ENCODE results near the gene ZMAT3.
A peak's percentile ranks its signal among the peaks of the same experiment; 100 is the strongest.

Gene ZMAT3

DNA sequence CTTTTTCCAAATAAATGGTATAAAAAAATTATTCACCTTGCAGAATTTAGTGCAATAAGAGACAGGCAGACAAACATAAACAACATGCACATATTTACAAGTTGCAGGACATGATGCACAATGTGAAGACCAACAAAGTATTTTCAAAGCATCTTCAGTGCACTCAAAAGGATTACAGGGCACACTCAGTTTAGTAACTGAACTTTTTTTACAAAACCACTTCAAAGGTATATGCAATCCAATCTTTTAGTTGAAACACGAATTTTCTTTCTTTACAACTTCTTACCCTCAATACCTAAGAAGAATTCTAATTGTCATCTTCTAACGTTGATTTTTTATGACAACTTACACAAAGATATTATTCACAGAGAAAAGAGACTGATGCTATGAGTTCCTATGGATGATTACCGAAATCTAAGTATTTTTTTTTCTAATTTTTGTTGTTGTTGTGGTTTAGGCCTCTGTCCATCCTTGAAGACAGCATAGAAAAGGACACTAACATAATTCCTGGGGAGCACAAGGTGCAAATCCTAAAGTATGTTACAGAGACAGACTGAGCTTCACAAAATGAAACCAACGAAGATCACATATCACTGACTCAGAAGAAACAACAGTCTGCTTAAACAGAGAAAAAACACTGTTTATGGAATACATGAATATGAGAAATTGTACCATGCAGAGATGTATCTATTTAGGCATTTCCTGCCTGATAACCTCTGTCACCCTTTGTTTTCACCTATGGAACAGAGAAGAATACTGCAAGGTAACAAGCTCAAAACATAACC is 50.3 kb downstream of the ZMAT3 start:
- DNase-seq, result no peak

DNA sequence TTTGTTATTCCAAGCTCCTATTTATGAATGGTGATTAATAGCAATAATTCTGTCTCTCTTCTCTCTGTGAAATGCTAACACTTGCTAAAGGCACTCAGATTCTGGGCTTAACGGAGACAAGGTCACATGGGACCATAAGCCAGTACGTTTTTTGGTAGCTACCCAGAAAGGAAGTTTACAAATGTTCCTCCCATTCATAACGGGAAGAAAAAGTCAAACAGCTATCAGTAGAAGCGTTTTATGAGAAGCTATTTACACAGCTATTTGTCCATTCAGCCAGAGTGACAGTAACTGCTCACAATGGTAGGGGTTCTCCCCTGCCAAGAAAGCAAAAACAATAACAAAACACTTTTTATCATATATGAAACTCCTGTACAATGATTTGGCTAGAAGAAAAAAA is 51.5 kb downstream of the ZMAT3 start:
- no peak for DNase-seq

DNA sequence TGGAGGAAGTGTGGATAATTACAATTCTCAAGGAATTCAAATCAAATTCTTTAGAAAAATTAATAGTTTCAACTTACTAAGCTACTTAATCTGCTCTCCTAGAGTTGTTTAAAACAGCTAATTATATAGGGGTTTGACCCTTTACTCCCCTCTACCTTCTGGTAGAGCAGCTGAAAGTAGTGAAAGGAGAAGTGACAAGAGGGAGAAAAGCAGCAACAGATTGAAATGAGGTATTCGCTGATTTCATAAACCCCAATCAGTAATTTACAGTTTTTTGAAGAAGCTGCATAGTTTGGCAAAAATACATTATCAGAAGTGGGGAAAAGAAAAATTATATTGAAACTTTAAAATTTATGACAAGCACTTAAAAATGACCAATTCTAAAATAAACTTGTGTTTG is 52.8 kb downstream of the ZMAT3 start:
- no peak for DNase-seq

DNA sequence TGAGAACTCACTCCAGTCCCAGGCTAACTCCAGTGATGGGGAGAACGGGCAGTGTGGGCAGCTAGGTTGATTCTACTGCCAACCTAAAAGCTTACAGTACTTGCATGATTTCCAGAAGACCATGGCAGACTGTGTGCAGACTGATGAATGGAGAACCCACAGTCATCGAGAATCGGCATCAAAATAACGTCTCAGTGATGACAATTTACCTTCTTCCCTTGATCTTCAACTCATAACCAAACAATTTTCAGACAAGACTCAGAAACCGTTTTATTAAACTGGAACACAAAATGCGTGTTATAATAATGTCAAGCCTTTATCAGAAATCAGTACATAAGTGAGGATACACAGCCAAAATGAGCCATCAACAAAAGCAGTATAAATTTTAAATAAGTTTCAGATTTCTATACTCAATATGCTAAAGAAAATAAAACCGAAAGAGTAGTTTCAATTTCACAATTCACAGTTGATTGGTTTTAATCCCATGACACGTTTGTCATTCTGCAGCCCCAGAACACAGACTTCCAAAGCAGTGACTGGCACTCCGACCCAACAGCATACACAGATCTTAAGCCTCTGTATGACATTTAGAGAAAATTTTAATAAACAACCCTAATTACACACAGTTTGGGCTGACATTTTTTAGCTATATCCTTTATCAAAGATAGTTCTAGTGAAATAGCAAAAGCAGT is 54.5 kb downstream of the ZMAT3 start:
- no peak for DNase-seq

DNA sequence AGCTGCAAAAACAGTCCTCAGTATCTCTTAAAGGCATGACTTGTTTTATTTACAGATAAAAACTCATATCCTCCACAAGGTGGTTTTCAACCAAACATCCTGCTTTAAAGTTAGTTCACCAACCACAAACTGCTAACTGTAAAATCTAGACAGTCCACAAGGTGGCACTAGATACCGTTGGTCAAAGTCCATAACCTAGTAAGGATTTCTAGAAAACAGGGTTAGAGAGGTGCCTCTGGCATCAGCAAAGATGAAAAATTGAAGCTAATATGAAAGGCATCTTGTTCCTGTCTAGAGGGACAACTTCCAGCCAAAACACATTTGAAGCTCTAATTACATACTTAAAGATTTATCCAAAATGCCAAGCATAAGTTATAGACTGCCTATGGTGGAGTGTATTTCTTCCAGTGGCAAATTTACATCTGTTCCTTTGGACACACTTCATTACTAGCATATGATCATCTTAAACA is 56.0 kb downstream of the ZMAT3 start:
- DNase-seq, result peak; percentile 48

DNA sequence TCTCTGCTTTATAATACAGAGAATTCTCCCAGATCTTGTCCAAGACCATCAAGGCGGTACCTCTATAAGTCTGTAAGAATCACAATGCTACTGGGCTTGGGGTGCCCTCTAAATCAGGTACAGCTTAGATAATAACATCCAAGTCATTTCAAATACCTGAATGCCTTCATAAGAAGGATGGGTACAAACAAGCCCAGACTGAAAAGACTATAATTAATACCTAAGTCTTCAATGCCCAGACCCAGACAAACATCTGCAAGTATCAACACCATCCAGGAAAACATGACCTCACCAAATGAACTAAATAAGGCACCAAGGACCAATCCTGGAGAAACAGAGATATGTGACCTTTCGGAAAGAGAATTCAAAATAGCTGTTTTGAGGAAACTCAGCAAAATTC is 65.9 kb downstream of the ZMAT3 start:
- no peak for DNase-seq

DNA sequence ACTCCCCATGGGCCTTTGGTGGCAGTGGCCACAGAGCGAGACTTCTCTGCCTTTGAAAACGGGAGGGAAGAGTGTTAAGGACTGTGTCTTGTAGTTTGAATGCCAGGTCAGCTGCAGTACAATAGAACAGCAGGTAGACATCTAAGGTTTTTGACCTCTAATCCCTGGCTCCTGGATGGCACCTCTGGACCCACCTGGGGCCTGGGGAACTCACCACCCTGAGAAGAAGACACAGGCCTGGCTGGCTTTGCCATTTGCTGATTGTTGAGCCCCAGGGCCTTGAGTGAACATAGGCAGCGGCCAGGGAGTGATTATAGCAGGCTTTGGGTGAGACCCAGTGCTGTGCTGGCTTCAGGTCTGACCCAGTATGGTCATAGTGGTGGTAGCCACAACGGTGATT is 66.4 kb downstream of the ZMAT3 start:
- no peak for DNase-seq

DNA sequence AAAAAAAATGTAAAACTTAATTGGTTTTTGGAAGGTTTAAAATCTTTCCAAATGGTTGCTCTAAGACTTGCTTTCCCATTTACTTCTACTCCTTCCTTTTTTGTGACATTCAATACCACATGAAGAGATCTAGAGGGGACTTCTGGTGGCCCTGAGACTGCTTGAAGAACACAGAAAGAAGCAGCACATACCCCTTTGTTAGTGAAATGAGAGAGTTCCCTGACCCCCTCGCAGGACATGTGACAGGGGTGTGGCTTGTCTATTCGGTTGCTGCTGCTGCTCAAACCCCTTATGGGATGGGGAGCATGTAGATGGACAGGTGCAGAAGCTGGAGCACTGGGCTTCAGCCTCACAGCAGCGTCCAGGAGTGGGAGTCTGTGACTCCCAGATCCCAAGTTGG is 71.0 kb downstream of the ZMAT3 start:
- DNase-seq, result no peak

DNA sequence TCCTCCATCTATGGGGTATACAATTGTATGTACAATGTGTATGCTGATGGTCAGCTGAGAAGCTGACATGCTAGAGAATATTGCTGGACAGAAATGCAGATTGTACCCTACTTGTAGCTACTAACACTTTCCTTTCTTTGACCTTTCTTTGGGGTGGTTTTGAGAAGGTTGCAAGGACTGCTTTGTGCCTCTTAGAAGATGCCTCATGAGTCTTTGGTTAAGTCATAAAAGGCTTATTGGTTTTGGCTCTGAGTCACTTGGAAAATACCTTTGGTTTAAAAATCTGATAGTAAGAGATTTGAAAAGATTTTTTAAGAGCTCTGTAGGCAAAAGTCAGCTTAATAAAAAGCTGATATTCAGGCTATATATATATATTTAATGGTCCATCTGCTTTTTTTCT is 71.5 kb downstream of the ZMAT3 start:
- DNase-seq, result no peak

DNA sequence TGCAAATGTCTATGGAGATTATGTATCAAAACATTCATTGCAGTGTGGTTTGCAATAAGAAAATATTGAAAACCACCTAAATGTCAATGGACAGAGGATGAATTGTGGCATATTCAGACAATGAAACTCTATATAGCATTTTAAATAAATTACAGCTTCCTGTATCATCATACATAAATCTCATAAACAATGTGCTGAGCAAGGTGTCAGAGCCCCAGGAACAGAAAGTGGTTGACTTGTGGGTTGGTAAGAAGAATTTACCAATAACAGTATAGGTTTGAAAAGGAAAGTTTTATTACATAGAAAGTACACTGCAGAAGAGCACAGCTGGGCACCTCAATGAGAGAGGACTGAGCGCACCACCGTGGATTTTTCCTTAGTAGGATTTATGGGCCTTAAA is 75.2 kb downstream of the ZMAT3 start:
- DNase-seq, result no peak

DNA sequence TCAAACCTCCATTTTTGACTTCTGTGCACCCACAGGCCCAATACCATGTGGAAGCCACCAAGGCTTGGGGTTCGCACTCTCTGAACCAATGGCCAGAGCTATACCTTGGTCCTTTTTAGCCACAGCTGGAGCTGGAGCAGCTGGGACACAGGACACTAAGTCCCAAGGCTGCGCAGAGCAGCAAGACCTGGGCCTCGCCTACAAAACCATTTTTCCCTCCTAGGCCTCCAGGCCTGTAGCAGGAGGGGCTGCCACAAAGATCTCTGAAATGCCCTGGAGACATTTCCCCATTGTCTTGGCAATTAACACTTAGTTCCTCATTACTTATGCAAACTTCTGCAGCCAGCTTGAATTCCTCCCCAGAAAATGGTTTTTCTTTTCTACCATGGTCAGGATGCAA is 81.3 kb downstream of the ZMAT3 start:
- DNase-seq, result no peak

DNA sequence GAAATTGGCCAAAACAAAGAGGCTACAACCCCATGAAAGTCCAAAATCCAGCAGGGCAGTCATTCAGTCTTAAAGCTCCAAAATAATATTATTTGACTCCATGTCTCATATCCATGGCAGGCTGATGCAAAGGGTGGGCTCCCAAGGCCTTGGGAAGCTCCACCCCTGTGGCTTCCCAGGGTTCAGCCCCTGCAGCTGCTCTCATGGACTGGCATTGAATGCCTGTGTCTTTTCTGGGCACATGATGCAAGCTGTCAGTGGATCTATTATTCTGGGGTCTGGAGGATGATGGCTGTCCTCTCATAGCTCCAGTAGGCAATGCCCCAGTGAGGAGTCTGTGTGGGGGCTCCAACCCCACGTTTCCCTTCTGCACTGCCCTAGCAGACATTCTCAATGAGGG is 81.8 kb downstream of the ZMAT3 start:
- no peak for DNase-seq

DNA sequence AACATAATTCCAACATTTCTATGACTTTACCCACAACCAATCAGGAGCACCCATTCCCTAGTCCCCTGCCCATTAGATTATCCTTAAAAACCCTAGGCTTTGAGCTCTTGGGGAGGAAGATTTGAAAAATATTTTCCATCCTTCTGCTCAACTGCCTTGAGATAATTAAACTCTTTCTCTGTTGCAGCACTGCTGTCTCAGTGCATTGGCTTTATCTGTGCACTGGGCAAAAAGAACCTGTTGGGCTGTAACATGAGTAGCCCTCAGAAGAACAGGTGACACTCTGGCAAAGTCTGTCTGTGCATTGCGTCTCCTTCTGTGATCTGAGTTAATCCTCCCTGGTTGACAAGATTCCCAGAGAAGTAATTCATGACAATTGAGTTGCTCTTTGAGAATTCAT is 83.9 kb downstream of the ZMAT3 start:
- DNase-seq, result no peak

DNA sequence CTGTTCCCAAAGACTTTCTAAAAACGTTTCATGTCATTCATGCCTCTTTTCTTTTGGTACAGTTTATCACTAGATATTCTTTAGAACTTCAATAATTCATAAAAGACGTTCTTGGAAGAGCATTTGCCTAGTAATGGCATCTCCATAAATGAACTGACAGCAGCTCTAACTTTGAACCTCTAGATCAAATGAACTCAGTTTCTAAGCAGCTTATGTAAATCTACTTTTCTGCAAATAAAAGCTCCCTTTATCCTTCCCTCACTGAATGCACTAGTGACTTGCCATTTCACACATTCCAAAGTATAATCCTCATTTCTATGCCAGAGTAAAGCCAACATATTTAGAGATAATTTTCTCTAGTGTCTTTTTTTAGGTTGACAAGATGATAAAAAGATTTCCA is 85.2 kb downstream of the ZMAT3 start:
- no peak for DNase-seq

DNA sequence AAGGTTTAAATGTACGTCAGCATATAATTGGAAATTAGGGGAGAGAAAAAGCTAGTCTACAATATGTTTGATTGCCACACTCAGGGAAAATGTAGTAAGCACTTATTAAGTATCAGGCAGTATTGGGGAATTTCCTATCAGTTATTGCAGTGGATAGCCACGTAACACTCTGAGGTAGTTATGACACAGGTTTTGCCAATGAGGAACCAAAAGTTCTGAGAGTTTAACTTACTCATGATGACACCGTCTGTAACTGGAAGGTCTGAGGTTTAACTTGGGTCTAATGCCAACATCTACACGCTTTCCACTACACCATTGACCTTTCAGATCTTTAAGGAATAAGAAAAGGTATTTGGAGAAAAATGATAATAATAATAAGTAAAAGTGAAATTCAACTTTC is 89.5 kb downstream of the ZMAT3 start:
- DNase-seq, result no peak

DNA sequence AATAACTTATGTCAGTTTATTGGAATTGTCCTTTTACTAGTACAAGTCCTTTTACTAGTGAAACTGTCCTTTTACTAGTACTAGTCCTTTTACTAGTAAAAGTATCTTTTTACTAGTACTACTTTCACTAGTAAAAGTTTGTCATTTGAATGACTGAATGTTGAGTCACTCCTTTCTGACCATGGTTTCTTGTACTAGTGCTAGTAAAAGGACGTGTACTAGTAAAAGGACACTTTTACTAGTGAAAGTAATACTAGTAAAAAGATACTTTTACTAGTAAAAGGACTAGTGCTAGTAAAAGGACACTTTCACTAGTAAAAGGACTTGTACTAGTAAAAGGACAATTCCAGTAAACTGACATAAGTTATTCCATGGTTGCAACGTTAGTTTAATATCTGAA is 96.3 kb downstream of the ZMAT3 start:
- DNase-seq, result no peak

DNA sequence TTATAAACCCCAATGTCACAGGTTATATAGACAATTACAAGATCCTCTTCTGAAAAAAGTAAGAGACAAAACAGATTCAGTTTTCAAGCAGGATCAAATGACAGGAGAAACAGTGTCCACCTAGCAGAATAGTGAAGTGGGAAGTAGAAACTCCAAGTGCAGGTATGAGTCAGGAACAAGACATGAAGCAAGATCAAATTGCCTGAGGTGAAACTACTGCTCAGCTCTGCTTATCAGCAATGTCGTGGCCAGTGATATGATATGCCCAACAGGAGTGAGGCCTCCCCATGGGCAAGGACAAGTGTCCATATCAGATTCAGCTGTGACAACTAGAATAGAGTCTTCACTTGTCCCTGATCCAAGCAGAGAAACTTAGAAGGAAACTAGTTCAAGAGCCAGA is 100.0 kb downstream of the ZMAT3 start:
- DNase-seq, result no peak

DNA sequence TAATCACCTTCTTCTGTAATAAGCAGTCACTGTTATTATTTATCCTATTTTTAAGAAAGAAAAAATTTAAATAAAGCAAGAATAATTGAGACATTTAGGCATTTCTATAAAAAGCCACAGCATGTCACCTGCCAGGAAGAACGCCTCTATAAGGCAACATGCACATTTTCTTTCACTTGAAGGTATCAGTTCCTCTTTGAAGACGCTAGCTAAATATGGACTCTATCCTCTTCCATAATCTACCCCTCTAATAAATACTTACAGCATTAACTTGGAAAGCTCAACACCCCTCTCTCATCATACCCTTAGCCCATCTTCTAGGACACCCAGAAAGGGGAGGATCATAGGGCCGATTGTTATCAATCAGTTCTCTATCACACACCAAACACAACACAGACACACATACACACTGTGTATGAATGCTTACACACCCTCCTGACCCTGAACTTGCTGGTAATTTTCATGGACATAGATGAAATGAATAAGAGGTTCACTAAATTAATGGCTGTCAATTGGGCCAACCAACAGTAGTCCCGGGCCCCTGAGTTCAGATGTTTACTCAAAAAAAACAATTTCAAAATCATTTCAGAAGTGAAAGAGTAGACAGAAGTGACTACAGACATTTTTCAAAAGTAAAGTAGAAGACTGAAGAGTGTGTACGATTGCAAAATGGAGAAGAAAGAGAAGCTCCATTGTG is 102.5 kb downstream of the ZMAT3 start:
- DNase-seq, result no peak
